ENCODE results near the gene ANKS1A.

- TF ChIP-seq EZH2 (IDR thresholded peaks at IDR 0.05; ENCODE audit: low read depth) = no peak
- TF ChIP-seq CTCF (conservative IDR thresholded peaks at IDR 0.05) = no peak
Measured at GRCh38 chr6:35065870-35066269, 176.8 kb downstream of the ANKS1A start.

Data from PC-9 (cell line).